K562 (cell line): Measurements from ENCODE around the gene PTPN18. TPM values are rescaled to one million over a fixed set of nuclear protein-coding genes. Genes with fewer than 3 reads are reported as not detected.

Source experiments
- ERF ChIP-seq: fragments of 450-650 bp; formaldehyde crosslinking; IDR thresholded peaks from 2 replicates; pipeline ENCODE4 v1.4.0; 2020; ENCODE audit warnings: mild to moderate bottlenecking, mixed read lengths
- MEF2A ChIP-seq: IDR thresholded peaks from 2 replicates; pipeline ENCODE4 v1.6.1; 2011; ENCODE audit warnings: low read depth, mild to moderate bottlenecking, low read length, moderate library complexity; ENCODE audit not compliant: control insufficient read depth
- MTA2 ChIP-seq: fragments of 450-650 bp; IDR thresholded peaks from 2 replicates; pipeline ENCODE4 v1.6.1; 2016; ENCODE audit warnings: low read depth
- NR2C2 ChIP-seq, 2 experiments: fragments of 200-800 bp in 1 of 2; sonication (Bioruptor generic) in 1 of 2; sonication (generic) in 1 of 2; formaldehyde crosslinking in 1 of 2; IDR thresholded peaks; 2 replicates each; pipeline versions ENCODE4 v1.6.1 to v1.8.0; 2016 to 2022; ENCODE audit warnings: mild to moderate bottlenecking in 1 of 2, missing compliant biosample characterization in 1 of 2, missing genetic modification characterization in 1 of 2, missing genetic modification reagents in 1 of 2
- POU5F1 ChIP-seq: fragments of 150-350 bp; IDR thresholded peaks from 2 replicates; pipeline ENCODE4 v1.6.1; 2014; ENCODE audit warnings: borderline replicate concordance, low read length, low read depth, mild to moderate bottlenecking; ENCODE audit not compliant: partially characterized antibody
- SREBF2 ChIP-seq: sonication (generic); formaldehyde crosslinking; IDR thresholded peaks from 2 replicates; pipeline ENCODE4 v1.4.0; 2020; ENCODE audit warnings: mild to moderate bottlenecking, missing genetic modification reagents
- STAG1 ChIP-seq: sonication (generic); formaldehyde crosslinking; IDR thresholded peaks from 2 replicates; pipeline ENCODE4 v1.5.0; 2020; ENCODE audit warnings: missing genetic modification reagents, borderline replicate concordance
- THAP7 ChIP-seq: fragments of 250-450 bp; sonication (Bioruptor Pico); IDR thresholded peaks from 2 replicates; pipeline ENCODE4 v1.5.0; 2021
- ZMIZ1 ChIP-seq, 2 experiments: fragments of 150-350 bp in 1 of 2; IDR thresholded peaks; 2 replicates each; pipeline ENCODE4 v1.6.1; 2012 to 2016; ENCODE audit warnings: low read depth in 2 of 2, low read length in 2 of 2, mild to moderate bottlenecking in 1 of 2, moderate library complexity in 1 of 2
- polyA plus RNA-seq, 8 experiments: library from polyadenylated mRNA; depleted of rRNA in 4 of 8; stranded (reverse) in 5 of 8; unstranded in 3 of 8; fragments of >200 nt; fragmentation: Nextera tagmentation in 2 of 8; fragmentation: Illumina TruSeq in 1 of 8; extraction: Ambion mirVana in 2 of 8; extraction: Trizol in 1 of 8; gene quantifications; 2 replicates each; pipeline versions ENCODE4 v1.2.1 to v1.2.3, GENCODE V29; 2011 to 2014; ENCODE audit warnings: inconsistent platforms in 1 of 8, missing spikeins in 1 of 8
- total RNA-seq, 7 experiments: library from RNA; depleted of rRNA in 6 of 7; stranded (reverse); fragments of >200 nt in 6 of 7; fragmentation: Illumina TruSeq in 2 of 7; extraction: Trizol in 2 of 7; gene quantifications; 2 replicates each; pipeline versions ENCODE4 v1.2.1 to v1.2.3, GENCODE V29; 2011 to 2021; ENCODE audit warnings: low replicate concordance in 1 of 7
- TF ChIP-seq, protein P1 (sequence below): fragments of 250-450 bp; sonication (Bioruptor Pico); IDR thresholded peaks from 2 replicates; pipeline ENCODE4 v1.8.0; 2022; ENCODE audit warnings: moderate library complexity, mild to moderate bottlenecking, inconsistent platforms
- TF ChIP-seq, protein P2 (sequence below): sonication (generic); formaldehyde crosslinking; IDR thresholded peaks from 2 replicates; pipeline ENCODE4 v1.8.0; 2022; ENCODE audit warnings: mild to moderate bottlenecking, missing genetic modification reagents
- TF ChIP-seq, protein P3 (sequence below): fragments of 250-450 bp; sonication (Bioruptor Pico); IDR thresholded peaks from 2 replicates; pipeline ENCODE4 v1.5.0; 2021; ENCODE audit warnings: mild to moderate bottlenecking, moderate library complexity

The PTPN18 gene
- total and polyA plus RNA-seq, 9 of the 15 experiments (the other 6 are each of a cell fraction or from before 2014, with no cell fraction given) = 11.6 to 90.7 (median 49.6) TPM

GRCh38 chr2:130380096-130380934, 24.5 kb downstream of the PTPN18 start (continued):
- no peak for TF ChIP-seq ZMIZ1 (IDR thresholded peaks at IDR 0.05; ENCODE audit: low read depth in 2 of 2, low read length in 2 of 2)
- TF ChIP-seq, protein P1, sequence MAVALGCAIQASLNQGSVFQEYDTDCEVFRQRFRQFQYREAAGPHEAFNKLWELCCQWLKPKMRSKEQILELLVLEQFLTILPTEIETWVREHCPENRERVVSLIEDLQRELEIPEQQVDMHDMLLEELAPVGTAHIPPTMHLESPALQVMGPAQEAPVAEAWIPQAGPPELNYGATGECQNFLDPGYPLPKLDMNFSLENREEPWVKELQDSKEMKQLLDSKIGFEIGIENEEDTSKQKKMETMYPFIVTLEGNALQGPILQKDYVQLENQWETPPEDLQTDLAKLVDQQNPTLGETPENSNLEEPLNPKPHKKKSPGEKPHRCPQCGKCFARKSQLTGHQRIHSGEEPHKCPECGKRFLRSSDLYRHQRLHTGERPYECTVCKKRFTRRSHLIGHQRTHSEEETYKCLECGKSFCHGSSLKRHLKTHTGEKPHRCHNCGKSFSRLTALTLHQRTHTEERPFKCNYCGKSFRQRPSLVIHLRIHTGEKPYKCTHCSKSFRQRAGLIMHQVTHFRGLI = peak; percentile 69; the same call in 1 of the 2 replicates
- TF ChIP-seq MEF2A = no peak
- 0 out of 2 replicates have a peak, but pooled peaks have one; percentile 79 for TF ChIP-seq SREBF2 (CRISPR knock-in tag)
- no peak for TF ChIP-seq ERF (CRISPR knock-in tag)
- no peak for TF ChIP-seq STAG1 (CRISPR knock-in tag)
- peak; percentile 21; the same call in 1 of the 2 replicates for TF ChIP-seq MTA2
- no peak for TF ChIP-seq THAP7
- TF ChIP-seq NR2C2 (CRISPR knock-in tag; IDR thresholded peaks at IDR 0.05) = no peak
- TF ChIP-seq NR2C2 (tag; IDR thresholded peaks at IDR 0.05) = no peak
- TF ChIP-seq, protein P2, sequence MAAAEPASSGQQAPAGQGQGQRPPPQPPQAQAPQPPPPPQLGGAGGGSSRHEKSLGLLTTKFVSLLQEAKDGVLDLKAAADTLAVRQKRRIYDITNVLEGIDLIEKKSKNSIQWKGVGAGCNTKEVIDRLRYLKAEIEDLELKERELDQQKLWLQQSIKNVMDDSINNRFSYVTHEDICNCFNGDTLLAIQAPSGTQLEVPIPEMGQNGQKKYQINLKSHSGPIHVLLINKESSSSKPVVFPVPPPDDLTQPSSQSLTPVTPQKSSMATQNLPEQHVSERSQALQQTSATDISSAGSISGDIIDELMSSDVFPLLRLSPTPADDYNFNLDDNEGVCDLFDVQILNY (CRISPR knock-in tag) = 0 out of 2 replicates have a peak, but pooled peaks have one; percentile 58
- TF ChIP-seq POU5F1 = no peak
- TF ChIP-seq, protein P3, sequence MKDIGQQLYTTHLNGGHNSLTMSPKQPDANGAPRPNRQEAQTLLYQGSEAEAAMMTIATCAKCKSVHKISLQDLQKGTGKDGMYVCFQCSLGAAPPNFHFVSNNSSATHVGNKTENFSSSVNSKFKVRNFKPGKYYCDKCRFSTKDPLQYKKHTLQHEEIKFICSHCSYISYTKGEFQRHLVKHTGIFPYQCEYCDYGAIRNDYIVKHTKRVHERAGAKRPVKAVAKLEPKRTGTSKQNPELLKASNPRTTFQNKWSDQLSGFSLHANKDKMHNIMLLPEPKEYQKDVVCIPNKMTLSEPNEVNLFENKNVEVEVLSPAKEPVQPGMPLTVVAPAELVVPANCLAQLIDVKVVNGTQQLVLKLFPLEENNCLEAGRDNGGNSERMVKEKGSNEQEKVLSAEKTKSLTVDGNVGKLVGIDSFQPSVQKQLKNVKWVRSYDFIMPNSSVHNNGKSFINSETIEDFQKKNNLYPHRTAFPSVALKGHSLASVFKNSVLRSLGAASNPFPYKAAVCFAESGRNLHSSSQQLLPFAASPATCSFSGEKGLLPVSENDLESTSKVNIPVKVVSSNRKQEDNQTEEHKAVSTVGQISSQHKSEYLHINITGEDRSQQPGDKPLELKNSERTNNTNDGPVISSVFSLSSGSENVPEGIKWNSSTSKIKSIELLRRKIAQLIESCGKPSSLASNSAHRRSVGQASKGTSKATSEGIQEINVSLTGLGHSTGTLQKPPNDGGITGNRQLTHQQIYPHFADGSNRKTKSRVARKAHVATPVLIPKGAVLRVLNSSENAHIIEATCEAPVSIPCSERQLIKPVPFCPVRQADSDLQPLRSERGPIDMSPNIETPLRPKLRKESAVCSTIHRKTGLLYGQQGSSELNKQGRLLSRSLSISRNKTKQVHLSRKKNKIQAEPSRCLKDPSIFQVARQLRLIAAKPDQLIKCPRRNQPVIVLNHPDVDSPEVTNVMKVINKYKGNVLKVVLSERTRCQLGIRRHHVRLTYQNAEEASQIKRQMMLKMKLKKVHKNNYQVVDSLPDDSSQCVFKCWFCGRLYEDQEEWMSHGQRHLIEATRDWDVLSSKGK (CRISPR knock-in tag) = no peak
